HFFc6 (cell line): ENCODE data around the gene HMX1. TPM values are rescaled to one million over a fixed set of nuclear protein-coding genes. Genes with fewer than 3 reads are reported as not detected.

ENCODE experiments used
- DNase-seq: peaks from one replicate; pipeline ENCODE4 v3.0.0-alpha.2; 2018
- H3K27ac Mint-ChIP-seq: 2 replicates; pipeline ENCODE4 v1.8.0; 2020; ENCODE audit warnings: mild to moderate bottlenecking, mixed read lengths
- H3K27me3 Mint-ChIP-seq: 2 replicates; pipeline ENCODE4 v1.8.0; 2021; ENCODE audit warnings: mild to moderate bottlenecking, moderate library complexity, mixed read lengths; ENCODE audit not compliant: insufficient read depth
- H3K36me3 Mint-ChIP-seq: 2 replicates; pipeline ENCODE4 v1.8.0; 2021; ENCODE audit warnings: low read depth, mixed read lengths
- H3K4me1 Mint-ChIP-seq: 2 replicates; pipeline ENCODE4 v1.8.0; 2020; ENCODE audit warnings: low read depth, mixed read lengths
- H3K4me3 Mint-ChIP-seq: 2 replicates; pipeline ENCODE4 v1.8.0; 2020; ENCODE audit warnings: mild to moderate bottlenecking, moderate library complexity, mixed read lengths
- H3K9me3 Mint-ChIP-seq: 2 replicates; pipeline ENCODE4 v1.8.0; 2020; ENCODE audit warnings: mild to moderate bottlenecking, mixed read lengths
- CTCF ChIP-seq: fragments of 200-600 bp; sonication (generic); IDR thresholded peaks from 2 replicates; pipeline ENCODE4 v1.5.0; 2021; ENCODE audit warnings: antibody characterized with exemption, mild to moderate bottlenecking
- total RNA-seq, 6 experiments: library from RNA; stranded (reverse); fragmentation: NEBNext Ultra II Directional; extraction: Animal tissue kit (Norgen Biotek cat#: 25700); gene quantifications; 2 replicates in 1 of 6; 3 replicates in 5 of 6; pipeline ENCODE4 v1.2.3, GENCODE V29; 2021

The HMX1 gene
- total RNA-seq, 6 experiments from 2014 or later, result not detected

GRCh38 chr4:8853249-8853648 is 18.4 kb downstream of the HMX1 start:
- DNase-seq, result no peak
- Mint-ChIP-seq H3K27ac (no peak overlapping the region), H3K36me3 (no peaks in the 10 kb centered on the region), H3K4me1 (0 out of 2 replicates have a peak, but pooled peaks cover 7% of the 10 kb centered on the region), H3K4me3 (no peak overlapping the region), H3K9me3 (peaks cover 3% of the 10 kb centered on the region; the same call in 1 of the 2 replicates), H3K27me3 (peaks cover 37% of the 10 kb centered on the region)
- no peak for TF ChIP-seq CTCF

- Mint-ChIP-seq H3K27me3 (peaks cover 35% of the 10 kb centered on the region), H3K4me1 (0 out of 2 replicates have a peak, but pooled peaks cover 7% of the 10 kb centered on the region), H3K27ac (no peak overlapping the region), H3K9me3 (peaks cover 3% of the 10 kb centered on the region; the same call in 1 of the 2 replicates), H3K36me3 (no peaks in the 10 kb centered on the region), H3K4me3 (no peak overlapping the region)
- TF ChIP-seq CTCF, result no peak
- DNase-seq, result no peak
Measured at GRCh38 chr4:8852118-8852704, 19.4 kb downstream of the HMX1 start.

- Mint-ChIP-seq H3K4me3 (no peak overlapping the region), H3K27ac (no peak overlapping the region), H3K9me3 (peaks cover 3% of the 10 kb centered on the region; the same call in 1 of the 2 replicates), H3K4me1 (0 out of 2 replicates have a peak, but pooled peaks cover 7% of the 10 kb centered on the region), H3K27me3 (peaks cover 32% of the 10 kb centered on the region), H3K36me3 (no peaks in the 10 kb centered on the region)
- no peak for TF ChIP-seq CTCF
- DNase-seq, result no peak
Measured at GRCh38 chr4:8851321-8852117, 20.1 kb downstream of the HMX1 start.

- Mint-ChIP-seq H3K27me3 (peaks cover 26% of the 10 kb centered on the region), H3K4me1 (0 out of 2 replicates have a peak, but pooled peaks cover 7% of the 10 kb centered on the region), H3K9me3 (peaks cover 3% of the 10 kb centered on the region; the same call in 1 of the 2 replicates), H3K4me3 (no peak overlapping the region), H3K27ac (no peak overlapping the region), H3K36me3 (no peaks in the 10 kb centered on the region)
- DNase-seq, result no peak
- TF ChIP-seq CTCF, result no peak
Measured at GRCh38 chr4:8850830-8851188, 20.8 kb downstream of the HMX1 start.

- peaks cover 21% of the 10 kb centered on the region for H3K27me3 Mint-ChIP-seq
- H3K36me3 Mint-ChIP-seq, result no peaks in the 10 kb centered on the region
- no peak overlapping the region for H3K27ac Mint-ChIP-seq
- no peak overlapping the region for H3K4me3 Mint-ChIP-seq
- peaks cover 3% of the 10 kb centered on the region; the same call in 1 of the 2 replicates for H3K9me3 Mint-ChIP-seq
- 0 out of 2 replicates have a peak, but pooled peaks cover 7% of the 10 kb centered on the region for H3K4me1 Mint-ChIP-seq
- no peak for DNase-seq
- TF ChIP-seq CTCF, result no peak
Measured at GRCh38 chr4:8850074-8850829, 21.4 kb downstream of the HMX1 start.
